ENCODE data around the gene AAK1. TPM values are rescaled to one million over a fixed set of nuclear protein-coding genes. Genes with fewer than 3 reads are reported as not detected.

The AAK1 gene
- total and polyA plus RNA-seq, 10 of the 15 experiments (the other 5 are each of a cell fraction or from before 2014, with no cell fraction given), result 2.9 to 41.4 (median 17.5) TPM

DNA sequence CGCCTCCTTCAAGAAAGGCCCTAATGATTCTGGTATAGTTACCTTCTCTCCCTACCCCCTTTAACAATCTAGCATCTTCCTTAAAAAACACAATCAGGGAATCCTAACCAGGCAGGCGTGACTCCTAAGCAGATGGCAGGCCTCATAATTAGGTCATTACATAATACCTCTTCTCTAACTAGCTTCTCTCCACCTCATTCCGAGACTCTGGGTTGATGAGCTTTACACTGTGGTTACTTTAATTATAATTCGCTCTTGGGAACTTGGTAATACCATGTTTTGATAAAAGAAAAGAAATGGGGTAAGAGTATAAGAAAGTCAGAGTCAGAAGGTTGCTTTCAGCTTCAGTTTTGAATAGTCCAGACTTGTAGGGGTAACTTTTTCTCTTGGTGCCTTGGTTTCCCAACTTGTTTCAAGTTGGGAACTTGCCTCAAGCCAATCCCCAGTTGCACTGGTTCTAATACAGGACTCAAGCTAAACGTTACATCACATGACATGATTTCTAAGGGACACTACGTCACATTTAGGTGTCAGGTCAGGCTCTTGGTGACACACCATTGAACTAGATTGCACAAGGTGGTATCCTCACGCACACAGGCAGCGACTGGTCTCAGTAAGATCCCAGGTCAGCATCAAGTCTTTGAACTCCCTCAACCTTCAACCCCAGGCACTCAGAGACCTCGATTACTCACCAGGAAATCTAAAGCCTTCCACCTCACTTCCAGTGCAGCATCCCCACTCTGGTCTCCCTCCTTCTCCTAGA, 59.2 kb downstream of the AAK1 start (continued):
- TF ChIP-seq, protein P1, sequence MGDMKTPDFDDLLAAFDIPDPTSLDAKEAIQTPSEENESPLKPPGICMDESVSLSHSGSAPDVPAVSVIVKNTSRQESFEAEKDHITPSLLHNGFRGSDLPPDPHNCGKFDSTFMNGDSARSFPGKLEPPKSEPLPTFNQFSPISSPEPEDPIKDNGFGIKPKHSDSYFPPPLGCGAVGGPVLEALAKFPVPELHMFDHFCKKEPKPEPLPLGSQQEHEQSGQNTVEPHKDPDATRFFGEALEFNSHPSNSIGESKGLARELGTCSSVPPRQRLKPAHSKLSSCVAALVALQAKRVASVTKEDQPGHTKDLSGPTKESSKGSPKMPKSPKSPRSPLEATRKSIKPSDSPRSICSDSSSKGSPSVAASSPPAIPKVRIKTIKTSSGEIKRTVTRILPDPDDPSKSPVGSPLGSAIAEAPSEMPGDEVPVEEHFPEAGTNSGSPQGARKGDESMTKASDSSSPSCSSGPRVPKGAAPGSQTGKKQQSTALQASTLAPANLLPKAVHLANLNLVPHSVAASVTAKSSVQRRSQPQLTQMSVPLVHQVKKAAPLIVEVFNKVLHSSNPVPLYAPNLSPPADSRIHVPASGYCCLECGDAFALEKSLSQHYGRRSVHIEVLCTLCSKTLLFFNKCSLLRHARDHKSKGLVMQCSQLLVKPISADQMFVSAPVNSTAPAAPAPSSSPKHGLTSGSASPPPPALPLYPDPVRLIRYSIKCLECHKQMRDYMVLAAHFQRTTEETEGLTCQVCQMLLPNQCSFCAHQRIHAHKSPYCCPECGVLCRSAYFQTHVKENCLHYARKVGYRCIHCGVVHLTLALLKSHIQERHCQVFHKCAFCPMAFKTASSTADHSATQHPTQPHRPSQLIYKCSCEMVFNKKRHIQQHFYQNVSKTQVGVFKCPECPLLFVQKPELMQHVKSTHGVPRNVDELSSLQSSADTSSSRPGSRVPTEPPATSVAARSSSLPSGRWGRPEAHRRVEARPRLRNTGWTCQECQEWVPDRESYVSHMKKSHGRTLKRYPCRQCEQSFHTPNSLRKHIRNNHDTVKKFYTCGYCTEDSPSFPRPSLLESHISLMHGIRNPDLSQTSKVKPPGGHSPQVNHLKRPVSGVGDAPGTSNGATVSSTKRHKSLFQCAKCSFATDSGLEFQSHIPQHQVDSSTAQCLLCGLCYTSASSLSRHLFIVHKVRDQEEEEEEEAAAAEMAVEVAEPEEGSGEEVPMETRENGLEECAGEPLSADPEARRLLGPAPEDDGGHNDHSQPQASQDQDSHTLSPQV (IDR thresholded peaks at IDR 0.05), result no peak
- TF ChIP-seq POLR2AphosphoS2 (IDR thresholded peaks at IDR 0.05; ENCODE audit: low read depth, low read length), result no peak
- TF ChIP-seq ZSCAN29 (IDR thresholded peaks at IDR 0.05), result no peak
- no peak for TF ChIP-seq KAT2A (conservative IDR thresholded peaks at IDR 0.05; ENCODE audit: control insufficient read depth, low read depth, low read length)
- TF ChIP-seq CBFB (IDR thresholded peaks at IDR 0.05; ENCODE audit: low read depth), result no peak
- TF ChIP-seq CREM (IDR thresholded peaks at IDR 0.05; ENCODE audit: low read depth), result no peak
- TF ChIP-seq, protein P2, sequence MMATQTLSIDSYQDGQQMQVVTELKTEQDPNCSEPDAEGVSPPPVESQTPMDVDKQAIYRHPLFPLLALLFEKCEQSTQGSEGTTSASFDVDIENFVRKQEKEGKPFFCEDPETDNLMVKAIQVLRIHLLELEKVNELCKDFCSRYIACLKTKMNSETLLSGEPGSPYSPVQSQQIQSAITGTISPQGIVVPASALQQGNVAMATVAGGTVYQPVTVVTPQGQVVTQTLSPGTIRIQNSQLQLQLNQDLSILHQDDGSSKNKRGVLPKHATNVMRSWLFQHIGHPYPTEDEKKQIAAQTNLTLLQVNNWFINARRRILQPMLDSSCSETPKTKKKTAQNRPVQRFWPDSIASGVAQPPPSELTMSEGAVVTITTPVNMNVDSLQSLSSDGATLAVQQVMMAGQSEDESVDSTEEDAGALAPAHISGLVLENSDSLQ (IDR thresholded peaks at IDR 0.05), result no peak
- TF ChIP-seq TBL1XR1 (IDR thresholded peaks at IDR 0.05; ENCODE audit: low read depth, low read length), result no peak
- TF ChIP-seq SREBF2 (IDR thresholded peaks at IDR 0.05; ENCODE audit: low read length), result no peak
- no peak for TF ChIP-seq IRF4 (IDR thresholded peaks at IDR 0.05; ENCODE audit: low read depth, low read length)
- TF ChIP-seq FOXK2 (IDR thresholded peaks at IDR 0.05), result no peak
- no peak for TF ChIP-seq SPI1 (IDR thresholded peaks at IDR 0.05; ENCODE audit: borderline replicate concordance, insufficient read depth, low read depth, low read length)
- peak; percentile 35; the same call in 1 of the 2 replicates for TF ChIP-seq SMARCA5 (IDR thresholded peaks at IDR 0.05)
- no peak for TF ChIP-seq STAT1 (conservative IDR thresholded peaks at IDR 0.05)
- TF ChIP-seq, protein P3, sequence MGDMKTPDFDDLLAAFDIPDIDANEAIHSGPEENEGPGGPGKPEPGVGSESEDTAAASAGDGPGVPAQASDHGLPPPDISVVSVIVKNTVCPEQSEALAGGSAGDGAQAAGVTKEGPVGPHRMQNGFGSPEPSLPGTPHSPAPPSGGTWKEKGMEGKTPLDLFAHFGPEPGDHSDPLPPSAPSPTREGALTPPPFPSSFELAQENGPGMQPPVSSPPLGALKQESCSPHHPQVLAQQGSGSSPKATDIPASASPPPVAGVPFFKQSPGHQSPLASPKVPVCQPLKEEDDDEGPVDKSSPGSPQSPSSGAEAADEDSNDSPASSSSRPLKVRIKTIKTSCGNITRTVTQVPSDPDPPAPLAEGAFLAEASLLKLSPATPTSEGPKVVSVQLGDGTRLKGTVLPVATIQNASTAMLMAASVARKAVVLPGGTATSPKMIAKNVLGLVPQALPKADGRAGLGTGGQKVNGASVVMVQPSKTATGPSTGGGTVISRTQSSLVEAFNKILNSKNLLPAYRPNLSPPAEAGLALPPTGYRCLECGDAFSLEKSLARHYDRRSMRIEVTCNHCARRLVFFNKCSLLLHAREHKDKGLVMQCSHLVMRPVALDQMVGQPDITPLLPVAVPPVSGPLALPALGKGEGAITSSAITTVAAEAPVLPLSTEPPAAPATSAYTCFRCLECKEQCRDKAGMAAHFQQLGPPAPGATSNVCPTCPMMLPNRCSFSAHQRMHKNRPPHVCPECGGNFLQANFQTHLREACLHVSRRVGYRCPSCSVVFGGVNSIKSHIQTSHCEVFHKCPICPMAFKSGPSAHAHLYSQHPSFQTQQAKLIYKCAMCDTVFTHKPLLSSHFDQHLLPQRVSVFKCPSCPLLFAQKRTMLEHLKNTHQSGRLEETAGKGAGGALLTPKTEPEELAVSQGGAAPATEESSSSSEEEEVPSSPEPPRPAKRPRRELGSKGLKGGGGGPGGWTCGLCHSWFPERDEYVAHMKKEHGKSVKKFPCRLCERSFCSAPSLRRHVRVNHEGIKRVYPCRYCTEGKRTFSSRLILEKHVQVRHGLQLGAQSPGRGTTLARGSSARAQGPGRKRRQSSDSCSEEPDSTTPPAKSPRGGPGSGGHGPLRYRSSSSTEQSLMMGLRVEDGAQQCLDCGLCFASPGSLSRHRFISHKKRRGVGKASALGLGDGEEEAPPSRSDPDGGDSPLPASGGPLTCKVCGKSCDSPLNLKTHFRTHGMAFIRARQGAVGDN (IDR thresholded peaks at IDR 0.05), result 0 out of 2 replicates have a peak, but pooled peaks have one; percentile 20
- TF ChIP-seq, protein P4, sequence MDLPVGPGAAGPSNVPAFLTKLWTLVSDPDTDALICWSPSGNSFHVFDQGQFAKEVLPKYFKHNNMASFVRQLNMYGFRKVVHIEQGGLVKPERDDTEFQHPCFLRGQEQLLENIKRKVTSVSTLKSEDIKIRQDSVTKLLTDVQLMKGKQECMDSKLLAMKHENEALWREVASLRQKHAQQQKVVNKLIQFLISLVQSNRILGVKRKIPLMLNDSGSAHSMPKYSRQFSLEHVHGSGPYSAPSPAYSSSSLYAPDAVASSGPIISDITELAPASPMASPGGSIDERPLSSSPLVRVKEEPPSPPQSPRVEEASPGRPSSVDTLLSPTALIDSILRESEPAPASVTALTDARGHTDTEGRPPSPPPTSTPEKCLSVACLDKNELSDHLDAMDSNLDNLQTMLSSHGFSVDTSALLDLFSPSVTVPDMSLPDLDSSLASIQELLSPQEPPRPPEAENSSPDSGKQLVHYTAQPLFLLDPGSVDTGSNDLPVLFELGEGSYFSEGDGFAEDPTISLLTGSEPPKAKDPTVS (IDR thresholded peaks at IDR 0.05; ENCODE audit: low read depth, low read length), result no peak
- TF ChIP-seq POU2F2 (IDR thresholded peaks at IDR 0.05; ENCODE audit: borderline replicate concordance, low read depth, low read length), result no peak
- TF ChIP-seq ZNF217 (IDR thresholded peaks at IDR 0.05), result no peak
- TF ChIP-seq SUPT20H (IDR thresholded peaks at IDR 0.05; ENCODE audit: borderline replicate concordance, control insufficient read depth, low read depth, low read length), result no peak
- TF ChIP-seq SP1 (IDR thresholded peaks at IDR 0.05; ENCODE audit: low read depth, low read length), result no peak
- TF ChIP-seq BACH1 (IDR thresholded peaks at IDR 0.05; ENCODE audit: borderline replicate concordance), result no peak

Data from GM12878 (cell line).